Measurements from ENCODE around the gene ALAS1. TPM values are rescaled to one million over a fixed set of nuclear protein-coding genes. Genes with fewer than 3 reads are reported as not detected.

Gene ALAS1
- polyA plus RNA-seq, 3 donors from 2014 or later, result 18.0 to 37.0 (median 27.4) TPM

DNA sequence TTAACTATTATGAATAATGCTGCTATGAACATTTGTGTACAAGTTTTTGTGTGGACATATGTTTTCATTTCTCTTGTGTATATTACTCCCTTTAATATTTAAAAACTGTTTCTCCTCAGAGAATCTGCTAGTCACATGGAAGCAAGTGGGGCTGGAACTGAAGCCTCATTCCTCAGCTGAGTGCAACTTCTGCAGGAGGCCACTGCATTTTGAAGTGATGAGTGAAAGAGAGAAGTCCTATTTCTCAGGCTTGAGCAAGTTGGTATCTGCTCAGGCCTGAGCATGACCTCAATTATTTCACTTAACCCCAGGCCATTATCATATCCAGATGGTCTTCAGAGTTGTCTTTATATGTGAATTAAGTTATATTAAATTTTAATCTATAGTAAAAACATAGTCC lies 15.9 kb downstream of the ALAS1 start:
- H3K27ac Mint-ChIP-seq, result peak overlapping the region in 4 of 6 donors; percentile 5 to 77 (median 20)
- peaks cover 25 to 26% of the 10 kb centered on the region in 2 donors for H3K4me1 Mint-ChIP-seq
- no peak overlapping the region for H3K4me3 Mint-ChIP-seq

DNA sequence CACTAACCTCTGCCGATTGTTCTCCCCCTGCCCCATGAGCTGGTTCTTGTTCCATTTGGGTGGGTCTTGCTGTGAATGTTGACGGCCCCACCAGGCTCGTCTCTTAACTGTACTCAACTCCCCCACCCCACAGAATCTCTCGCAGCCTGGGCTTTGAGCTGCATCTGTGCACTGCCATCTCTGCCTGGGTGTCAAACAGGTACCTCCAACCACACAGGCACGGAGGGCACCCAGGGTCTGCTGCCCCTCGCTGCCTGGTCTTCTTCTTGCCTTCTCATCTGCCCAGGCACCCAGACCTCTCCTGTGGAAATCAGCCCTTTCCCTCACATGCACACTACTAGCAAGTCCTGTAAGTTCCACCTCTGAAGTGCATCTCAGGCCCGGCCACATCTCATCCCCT lies 17.4 kb downstream of the ALAS1 start:
- Mint-ChIP-seq H3K9me3 (no peaks in the 10 kb centered on the region), H3K27ac (peak overlapping the region; percentile 15 to 83 (median 78)), H3K27me3 (ENCODE audit: low read depth in 3 of 3) (peaks cover 0 to 5% (median 0%) of the 10 kb centered on the region in 3 donors), H3K36me3 (peaks cover 29 to 43% (median 34%) of the 10 kb centered on the region in 3 donors), H3K4me1 (peaks cover 34 to 37% of the 10 kb centered on the region in 2 donors), H3K4me3 (no peak overlapping the region)
- no peak for DNase-seq

More for the DNA sequence above, 15.9 kb downstream of the ALAS1 start:
- no peak for DNase-seq
- peaks cover 0 to 2% (median 0%) of the 10 kb centered on the region in 3 donors for H3K27me3 Mint-ChIP-seq (ENCODE audit: low read depth in 3 of 3)
- peaks cover 33 to 52% (median 34%) of the 10 kb centered on the region in 3 donors for H3K36me3 Mint-ChIP-seq
- no peaks in the 10 kb centered on the region for H3K9me3 Mint-ChIP-seq

DNA sequence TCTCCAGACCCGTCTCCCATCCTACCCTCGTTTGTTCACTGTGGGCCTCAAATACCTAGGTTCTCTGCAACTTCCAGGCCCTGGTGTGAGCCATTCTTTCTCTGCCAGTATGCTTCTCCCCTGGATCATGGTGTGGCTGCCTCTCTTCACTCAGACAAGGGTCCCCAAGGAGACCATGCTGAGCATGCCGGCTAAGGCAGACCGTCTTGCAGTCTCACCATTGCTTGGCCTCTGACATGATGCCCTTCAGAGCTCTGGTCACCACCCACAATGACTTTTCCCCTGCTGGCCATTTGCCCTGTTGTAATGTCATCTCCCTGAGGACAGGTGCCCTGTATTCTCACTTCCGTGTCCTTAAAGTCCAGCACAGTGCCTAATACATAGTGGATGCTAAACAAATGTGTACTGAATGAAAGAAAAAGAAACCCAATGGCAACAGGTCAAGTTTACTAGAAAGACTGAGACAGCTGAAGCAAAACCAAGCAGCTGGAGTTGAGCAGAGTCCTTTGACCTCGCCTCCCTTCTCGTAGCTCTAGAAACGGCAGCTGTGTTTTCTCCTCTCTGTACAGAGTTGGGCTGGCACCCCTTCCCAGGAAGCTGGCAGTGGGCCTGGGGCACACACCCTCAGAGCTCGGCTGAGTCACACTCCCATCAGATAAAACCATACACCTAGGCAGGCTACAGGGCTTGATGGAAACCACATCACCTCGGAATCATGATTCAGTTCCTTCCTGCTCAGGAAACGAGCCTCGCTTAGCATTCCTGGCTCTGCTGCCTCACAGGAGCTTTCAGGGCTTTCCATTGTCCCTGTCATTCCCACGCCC lies 18.8 kb downstream of the ALAS1 start:
- H3K4me3 Mint-ChIP-seq, result peak overlapping the region; percentile 74 to 82 (median 80)
- peaks cover 0 to 5% (median 0%) of the 10 kb centered on the region in 3 donors for H3K27me3 Mint-ChIP-seq (ENCODE audit: low read depth in 3 of 3)
- no peaks in the 10 kb centered on the region for H3K9me3 Mint-ChIP-seq
- peaks cover 39 to 41% of the 10 kb centered on the region in 2 donors for H3K4me1 Mint-ChIP-seq
- H3K36me3 Mint-ChIP-seq, result peaks cover 26 to 33% (median 33%) of the 10 kb centered on the region in 3 donors
- peak overlapping the region; percentile 69 to 90 (median 76) for H3K27ac Mint-ChIP-seq
- DNase-seq, result no peak

DNA sequence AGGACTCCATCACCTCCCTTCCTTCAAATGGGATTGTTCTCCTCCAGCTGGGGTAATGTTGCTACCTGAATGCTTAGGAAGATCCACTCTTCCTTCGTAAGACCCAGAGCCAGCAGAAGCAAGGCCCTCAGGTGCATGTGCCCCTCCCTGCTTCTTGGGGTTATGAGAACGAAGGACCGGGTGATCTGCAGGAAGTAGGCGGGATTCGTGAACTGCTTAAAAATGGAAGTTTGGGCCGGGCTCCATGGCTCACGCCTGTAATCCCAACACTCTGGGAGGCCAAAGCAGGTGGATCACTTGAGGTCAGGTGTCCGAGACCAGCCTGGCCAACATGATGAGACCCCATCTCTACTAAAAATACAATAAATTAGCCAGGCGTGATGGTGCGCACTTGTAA lies 19.4 kb downstream of the ALAS1 start:
- peaks cover 0 to 5% (median 0%) of the 10 kb centered on the region in 3 donors for H3K27me3 Mint-ChIP-seq (ENCODE audit: low read depth in 3 of 3)
- peaks cover 21 to 27% (median 27%) of the 10 kb centered on the region in 3 donors for H3K36me3 Mint-ChIP-seq
- H3K4me1 Mint-ChIP-seq, result peaks cover 39 to 43% of the 10 kb centered on the region in 2 donors
- peak overlapping the region; percentile 69 to 90 (median 76) for H3K27ac Mint-ChIP-seq
- peak overlapping the region; percentile 74 to 82 (median 80) for H3K4me3 Mint-ChIP-seq
- no peak for DNase-seq
- no peaks in the 10 kb centered on the region for H3K9me3 Mint-ChIP-seq

- Mint-ChIP-seq H3K27ac (peak overlapping the region; percentile 39 to 90 (median 75)), H3K4me1 (peaks cover 39 to 43% of the 10 kb centered on the region in 2 donors), H3K4me3 (peak overlapping the region; percentile 74 to 82 (median 80)), H3K36me3 (peaks cover 18 to 24% (median 22%) of the 10 kb centered on the region in 3 donors), H3K27me3 (ENCODE audit: low read depth in 3 of 3) (peaks cover 0 to 5% (median 0%) of the 10 kb centered on the region in 3 donors), H3K9me3 (no peaks in the 10 kb centered on the region)
- no peak for DNase-seq
These were observed 20.1 kb downstream of the ALAS1 start for GRCh38 chr3:52218026-52218425.

- H3K36me3 Mint-ChIP-seq, result peaks cover 15 to 21% (median 20%) of the 10 kb centered on the region in 3 donors
- peak overlapping the region; percentile 74 to 82 (median 80) for H3K4me3 Mint-ChIP-seq
- DNase-seq, result peak; percentile 24 to 38 (median 24)
- peaks cover 0 to 5% (median 0%) of the 10 kb centered on the region in 3 donors for H3K27me3 Mint-ChIP-seq (ENCODE audit: low read depth in 3 of 3)
- peak overlapping the region; percentile 39 to 90 (median 75) for H3K27ac Mint-ChIP-seq
- no peaks in the 10 kb centered on the region for H3K9me3 Mint-ChIP-seq
- H3K4me1 Mint-ChIP-seq, result peaks cover 39 to 43% of the 10 kb centered on the region in 2 donors
These were observed 20.5 kb downstream of the ALAS1 start for GRCh38 chr3:52218454-52218853.

DNA sequence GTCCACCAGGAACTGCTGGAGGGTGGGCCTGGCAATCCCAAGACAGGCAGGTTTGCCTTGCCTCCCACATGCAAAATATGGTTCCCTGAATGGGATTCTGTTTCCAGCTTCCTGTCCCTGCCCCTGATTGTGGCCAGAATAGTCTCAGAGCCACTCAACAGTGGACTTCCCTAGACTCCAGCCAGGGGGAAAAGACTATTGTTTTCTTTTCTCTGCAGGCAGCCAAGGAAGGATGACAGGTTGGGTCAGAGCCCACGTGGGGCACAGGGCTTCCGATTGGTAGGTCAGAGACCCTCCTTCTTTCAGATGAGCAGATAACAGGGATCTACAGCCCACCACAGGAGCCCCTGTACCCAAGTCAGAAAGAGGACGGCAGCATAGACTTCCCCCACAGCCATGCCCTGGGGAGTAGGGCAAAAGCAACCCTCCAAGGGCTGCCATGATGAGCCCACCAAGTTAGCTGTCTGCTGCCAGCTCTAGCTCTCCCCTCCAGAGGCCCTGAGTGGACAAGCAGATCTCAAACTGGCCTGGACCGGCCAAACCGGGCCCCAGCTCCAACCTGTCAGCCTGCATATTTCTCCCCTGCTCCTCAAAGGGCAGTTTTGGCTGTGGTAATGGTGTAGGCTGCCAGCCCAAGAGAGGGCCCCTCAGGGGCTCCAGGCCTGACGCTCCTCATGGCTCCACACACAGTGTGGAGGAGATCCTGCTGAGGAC lies 21.1 kb downstream of the ALAS1 start:
- peak overlapping the region; percentile 74 to 82 (median 80) for H3K4me3 Mint-ChIP-seq
- no peaks in the 10 kb centered on the region for H3K9me3 Mint-ChIP-seq
- H3K27ac Mint-ChIP-seq, result peak overlapping the region; percentile 20 to 79 (median 73)
- H3K27me3 Mint-ChIP-seq (ENCODE audit: low read depth in 3 of 3), result peaks cover 0 to 5% (median 1%) of the 10 kb centered on the region in 3 donors
- peaks cover 11 to 18% (median 14%) of the 10 kb centered on the region in 3 donors for H3K36me3 Mint-ChIP-seq
- no peak for DNase-seq
- H3K4me1 Mint-ChIP-seq, result peaks cover 39 to 43% of the 10 kb centered on the region in 2 donors

- no peaks in the 10 kb centered on the region for H3K9me3 Mint-ChIP-seq
- peaks cover 39 to 43% of the 10 kb centered on the region in 2 donors for H3K4me1 Mint-ChIP-seq
- peak; percentile 71 to 78 (median 76) for DNase-seq
- peak overlapping the region in 3 of 6 donors; percentile 24 to 56 (median 40) for H3K27ac Mint-ChIP-seq
- peaks cover 0 to 5% (median 1%) of the 10 kb centered on the region in 3 donors for H3K27me3 Mint-ChIP-seq (ENCODE audit: low read depth in 3 of 3)
- peak overlapping the region in 3 of 5 donors; percentile 27 to 38 (median 33) for H3K4me3 Mint-ChIP-seq
- H3K36me3 Mint-ChIP-seq, result peaks cover 2 to 9% (median 6%) of the 10 kb centered on the region in 3 donors
These were observed 22.5 kb downstream of the ALAS1 start for GRCh38 chr3:52220380-52221026.

DNA sequence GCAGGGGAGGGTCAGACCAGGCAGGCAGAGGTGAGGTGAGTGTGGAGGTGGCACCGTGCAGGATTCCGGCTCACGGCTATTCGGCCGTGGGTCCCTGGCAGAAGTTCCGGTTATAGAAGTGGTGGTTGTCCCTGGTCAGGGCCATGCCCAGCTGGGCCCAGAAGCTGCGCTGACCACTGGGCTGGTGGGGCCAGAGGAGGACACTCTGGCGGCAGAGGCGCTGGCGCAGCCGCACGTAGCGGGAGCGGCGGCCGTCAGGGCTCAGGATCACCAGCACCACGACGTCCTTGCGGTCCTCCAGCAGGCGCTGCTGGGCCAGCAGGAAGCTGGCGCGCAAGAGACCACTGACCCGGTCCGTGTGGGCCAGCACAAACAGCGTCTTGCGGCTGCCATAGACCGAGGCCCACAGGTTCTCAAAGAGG lies 23.2 kb downstream of the ALAS1 start:
- H3K27ac Mint-ChIP-seq, result no peak overlapping the region
- H3K36me3 Mint-ChIP-seq, result peaks cover 0 to 7% (median 4%) of the 10 kb centered on the region in 3 donors
- H3K4me3 Mint-ChIP-seq, result no peak overlapping the region
- peaks cover 0 to 5% (median 1%) of the 10 kb centered on the region in 3 donors for H3K27me3 Mint-ChIP-seq (ENCODE audit: low read depth in 3 of 3)
- H3K9me3 Mint-ChIP-seq, result no peaks in the 10 kb centered on the region
- DNase-seq, result no peak
- H3K4me1 Mint-ChIP-seq, result peaks cover 39 to 43% of the 10 kb centered on the region in 2 donors

GRCh38 chr3:52221563-52222318 lies 23.8 kb downstream of the ALAS1 start:
- no peak overlapping the region for H3K4me3 Mint-ChIP-seq
- peaks cover 35 to 39% of the 10 kb centered on the region in 2 donors for H3K4me1 Mint-ChIP-seq
- H3K9me3 Mint-ChIP-seq, result no peaks in the 10 kb centered on the region
- peaks cover 0 to 4% (median 3%) of the 10 kb centered on the region in 3 donors for H3K36me3 Mint-ChIP-seq
- H3K27ac Mint-ChIP-seq, result no peak overlapping the region
- DNase-seq, result no peak
- peaks cover 0 to 5% (median 1%) of the 10 kb centered on the region in 3 donors for H3K27me3 Mint-ChIP-seq (ENCODE audit: low read depth in 3 of 3)

DNA sequence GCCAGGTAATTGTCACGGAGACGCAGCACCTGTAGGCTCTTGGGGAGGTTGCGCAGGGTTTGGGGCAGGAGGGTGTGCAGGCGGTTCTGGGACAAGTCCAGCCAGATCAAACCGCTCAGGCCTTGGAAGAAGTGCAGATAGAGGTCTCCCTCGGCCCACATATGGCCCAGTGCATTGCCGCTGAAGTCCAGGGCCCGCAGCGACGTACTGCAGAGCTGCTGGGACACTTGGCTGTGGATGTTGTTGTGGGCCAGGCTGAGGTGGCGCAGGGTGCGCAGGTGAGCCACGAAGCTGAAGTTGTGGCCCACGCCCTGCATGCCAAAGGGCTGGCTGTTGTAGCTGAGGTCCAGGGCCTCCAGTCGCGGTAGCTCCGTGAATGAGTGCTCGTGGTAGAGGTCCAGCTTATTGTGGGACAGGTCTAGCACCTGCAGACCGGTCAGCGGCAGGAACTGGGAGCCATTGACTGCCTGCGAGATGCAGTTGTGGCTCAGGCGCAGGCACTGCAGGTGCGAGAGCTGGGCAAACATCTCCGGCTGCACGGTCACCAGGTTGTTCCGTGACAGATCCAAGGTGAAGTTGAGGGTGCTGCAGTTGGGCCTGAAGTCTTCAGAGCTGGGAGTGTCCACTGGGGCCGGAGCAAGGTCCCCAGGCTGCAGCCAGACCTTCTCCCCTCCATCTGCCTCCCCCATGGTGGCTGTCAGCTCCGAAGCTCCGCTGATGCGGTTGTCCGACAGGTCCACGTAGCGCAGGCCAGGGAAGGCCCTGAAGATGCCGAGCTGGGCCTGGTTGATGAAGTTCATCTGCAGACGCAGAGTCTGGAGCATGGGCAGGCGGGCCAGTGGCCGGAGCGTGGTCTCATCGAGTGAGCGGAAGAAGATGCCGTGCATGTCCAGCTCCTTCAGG lies 24.6 kb downstream of the ALAS1 start:
- Mint-ChIP-seq H3K4me1 (peaks cover 26 to 31% of the 10 kb centered on the region in 2 donors), H3K36me3 (no peaks in the 10 kb centered on the region), H3K27ac (no peak overlapping the region), H3K4me3 (no peak overlapping the region), H3K9me3 (no peaks in the 10 kb centered on the region), H3K27me3 (ENCODE audit: low read depth in 3 of 3) (peaks cover 0 to 2% (median 1%) of the 10 kb centered on the region in 3 donors)
- DNase-seq, result no peak
